COLO668 (cell line): ENCODE measurements around the gene PARVG.

Experiments
- DNase-seq: peaks from one replicate; lab custom pipeline; 2025; ENCODE audit not compliant: unreplicated experiment; lab: John Stamatoyannopoulos, UW

The PARVG gene

GRCh38 chr22:44154436-44154942 lies 26.2 kb upstream of the PARVG start:
- DNase-seq = no peak

- peak; percentile 21 for DNase-seq
Measured at GRCh38 chr22:44155115-44155514, 25.6 kb upstream of the PARVG start.

GRCh38 chr22:44157916-44158618 lies 22.7 kb upstream of the PARVG start:
- no peak for DNase-seq

GRCh38 chr22:44158816-44159215 lies 21.9 kb upstream of the PARVG start:
- no peak for DNase-seq

- no peak for DNase-seq
Measured at GRCh38 chr22:44159221-44159620, 21.5 kb upstream of the PARVG start.

GRCh38 chr22:44159811-44160210 lies 20.9 kb upstream of the PARVG start:
- DNase-seq = no peak

GRCh38 chr22:44160421-44160820 lies 20.3 kb upstream of the PARVG start:
- DNase-seq = no peak

- DNase-seq = no peak
Measured at GRCh38 chr22:44161673-44162072, 19.1 kb upstream of the PARVG start.

GRCh38 chr22:44162960-44163359 lies 17.8 kb upstream of the PARVG start:
- DNase-seq = peak; percentile 54

- no peak for DNase-seq
Measured at GRCh38 chr22:44163536-44163935, 17.2 kb upstream of the PARVG start.

GRCh38 chr22:44164031-44164430 lies 16.7 kb upstream of the PARVG start:
- no peak for DNase-seq

GRCh38 chr22:44165286-44165874 lies 15.3 kb upstream of the PARVG start:
- DNase-seq = no peak

GRCh38 chr22:44166498-44167276 lies 14.0 kb upstream of the PARVG start:
- no peak for DNase-seq

GRCh38 chr22:44167501-44167900 lies 13.2 kb upstream of the PARVG start:
- DNase-seq = no peak

GRCh38 chr22:44168206-44168605 lies 12.5 kb upstream of the PARVG start:
- DNase-seq = no peak

GRCh38 chr22:44170470-44170869 lies 10.3 kb upstream of the PARVG start:
- no peak for DNase-seq

GRCh38 chr22:44171561-44171960 lies 9.2 kb upstream of the PARVG start:
- DNase-seq = no peak

- DNase-seq = peak; percentile 85
Measured at GRCh38 chr22:44172370-44173108, 8.2 kb upstream of the PARVG start.

GRCh38 chr22:44173154-44173553 lies 7.6 kb upstream of the PARVG start:
- DNase-seq = no peak

GRCh38 chr22:44175676-44176075 lies 5.0 kb upstream of the PARVG start:
- DNase-seq = no peak
